Measurements from ENCODE around the gene TYMS.

The TYMS gene

GRCh38 chr18:644395-645004 is 13.0 kb upstream of the TYMS start:
- no peak for DNase-seq (ENCODE audit: low read depth, low spot score)

GRCh38 chr18:647304-647703 is 10.1 kb upstream of the TYMS start:
- DNase-seq (ENCODE audit: low read depth, low spot score): no peak

GRCh38 chr18:649341-649740 is 8.1 kb upstream of the TYMS start:
- no peak for DNase-seq (ENCODE audit: low read depth, low spot score)

GRCh38 chr18:650428-650858 is 7.0 kb upstream of the TYMS start:
- no peak for DNase-seq (ENCODE audit: low read depth, low spot score)

- DNase-seq (ENCODE audit: low read depth, low spot score): no peak
These were observed 5.3 kb upstream of the TYMS start for GRCh38 chr18:652131-652530.

GRCh38 chr18:653512-653911 is 3.9 kb upstream of the TYMS start:
- DNase-seq (ENCODE audit: low read depth, low spot score): no peak

- DNase-seq (ENCODE audit: low read depth, low spot score): no peak
These were observed 2.9 kb upstream of the TYMS start for GRCh38 chr18:654601-655000.

GRCh38 chr18:655445-655844 is 2.0 kb upstream of the TYMS start:
- DNase-seq (ENCODE audit: low read depth, low spot score): no peak

- DNase-seq (ENCODE audit: low read depth, low spot score): peak; percentile 74
These were observed 821 bp downstream of the TYMS start for GRCh38 chr18:658001-658946.

GRCh38 chr18:658947-659533 is 1.6 kb downstream of the TYMS start:
- DNase-seq (ENCODE audit: low read depth, low spot score): no peak

GRCh38 chr18:659597-659996 is 2.1 kb downstream of the TYMS start:
- no peak for DNase-seq (ENCODE audit: low read depth, low spot score)

- DNase-seq (ENCODE audit: low read depth, low spot score): no peak
These were observed 4.7 kb downstream of the TYMS start for GRCh38 chr18:662197-662596.

GRCh38 chr18:666177-666576 is 8.7 kb downstream of the TYMS start:
- no peak for DNase-seq (ENCODE audit: low read depth, low spot score)

GRCh38 chr18:666628-667027 is 9.2 kb downstream of the TYMS start:
- DNase-seq (ENCODE audit: low read depth, low spot score): no peak

- DNase-seq (ENCODE audit: low read depth, low spot score): no peak
These were observed 10.8 kb downstream of the TYMS start for GRCh38 chr18:668260-668659.

GRCh38 chr18:669077-669476 is 11.6 kb downstream of the TYMS start:
- DNase-seq (ENCODE audit: low read depth, low spot score): no peak

GRCh38 chr18:670522-670921 is 13.1 kb downstream of the TYMS start:
- DNase-seq (ENCODE audit: low read depth, low spot score): no peak

GRCh38 chr18:671405-671804 is 14.0 kb downstream of the TYMS start:
- DNase-seq (ENCODE audit: low read depth, low spot score): no peak

GRCh38 chr18:673317-673716 is 15.9 kb downstream of the TYMS start:
- no peak for DNase-seq (ENCODE audit: low read depth, low spot score)

- DNase-seq (ENCODE audit: low read depth, low spot score): no peak
These were observed 16.3 kb downstream of the TYMS start for GRCh38 chr18:673769-674168.

- DNase-seq (ENCODE audit: low read depth, low spot score): no peak
These were observed 17.9 kb downstream of the TYMS start for GRCh38 chr18:675307-675706.

GRCh38 chr18:676069-676468 is 18.6 kb downstream of the TYMS start:
- no peak for DNase-seq (ENCODE audit: low read depth, low spot score)

GRCh38 chr18:676736-677135 is 19.3 kb downstream of the TYMS start:
- no peak for DNase-seq (ENCODE audit: low read depth, low spot score)

Measured in smooth muscle cell of the brain vasculature (primary cell).